ENCODE data around the gene NXF1.
A peak's percentile ranks its signal among the peaks of the same experiment; 100 is the strongest.

Gene NXF1

GRCh38 chr11:62806611-62807121, 1.4 kb upstream of the NXF1 start:
- POLR2A ChIA-PET, result interaction anchor here (0.5 to 3.5 kb wide), 12 partner anchors 10 to 79 kb away, joined by 3 to 25 read pairs (median 7); partner anchors contain the start of genes POLR2G, STX5, TEX54 and TMEM179B
- Histone ChIP-seq H3K4me1 (ENCODE audit: control insufficient read depth, insufficient read depth, low read length) (no peaks in the 10 kb centered on the region), H3K9me3 (ENCODE audit: control insufficient read depth, insufficient read depth, low read depth, low read length) (no peaks in the 10 kb centered on the region), H3K27ac (ENCODE audit: extremely low read depth, low read depth, low read length) (no peak overlapping the region), H3K36me3 (ENCODE audit: control insufficient read depth in 2 of 2, insufficient read depth in 1 of 2, low read length in 2 of 2) (peaks cover 11 to 27% of the 10 kb centered on the region in 2 experiments), H3K4me3 (ENCODE audit: low read depth, low read length) (no peak overlapping the region)
- TF ChIP-seq PRDM2 (tag by site-specific recombination; IDR thresholded peaks at IDR 0.05; ENCODE audit: borderline replicate concordance), result no peak
- no peak for TF ChIP-seq ZNF426 (tag by site-specific recombination; IDR thresholded peaks at IDR 0.05)
- peak; percentile 67 for TF ChIP-seq GLIS1 (tag by site-specific recombination; IDR thresholded peaks at IDR 0.05)
- TF ChIP-seq ZBTB48 (tag by site-specific recombination; IDR thresholded peaks at IDR 0.05), result peak; percentile 76
- no peak for TF ChIP-seq ZNF645 (tag by site-specific recombination; IDR thresholded peaks at IDR 0.05)
- TF ChIP-seq KLF9 (tag by site-specific recombination; IDR thresholded peaks at IDR 0.05; ENCODE audit: low read depth), result no peak
- no peak for TF ChIP-seq ZBTB17 (tag by site-specific recombination; IDR thresholded peaks at IDR 0.05)
- TF ChIP-seq ZNF302 (tag by site-specific recombination; IDR thresholded peaks at IDR 0.05; ENCODE audit: low read depth), result no peak
- no peak for TF ChIP-seq HOXC10 (CRISPR knock-in tag; IDR thresholded peaks at IDR 0.05)
- TF ChIP-seq BCL11B (tag by site-specific recombination; IDR thresholded peaks at IDR 0.05; ENCODE audit: low read depth), result no peak
- no peak for TF ChIP-seq YY1 (tag by site-specific recombination; IDR thresholded peaks at IDR 0.05)
- TF ChIP-seq PRDM10 (tag by site-specific recombination; IDR thresholded peaks at IDR 0.05), result peak; percentile 36; the same call in 1 of the 2 replicates
- no peak for TF ChIP-seq ZNF843 (tag by site-specific recombination; IDR thresholded peaks at IDR 0.05)
- no peak for TF ChIP-seq ZSCAN4 (tag by site-specific recombination; IDR thresholded peaks at IDR 0.05)
- TF ChIP-seq ZFP3 (tag by site-specific recombination; IDR thresholded peaks at IDR 0.05; ENCODE audit: low read depth), result no peak
- TF ChIP-seq ZNF280C (tag by site-specific recombination; IDR thresholded peaks at IDR 0.05), result no peak
- 0 out of 2 replicates have a peak, but pooled peaks have one; percentile 6 for TF ChIP-seq PRDM1 (tag by site-specific recombination; IDR thresholded peaks at IDR 0.05)
- CTCF ChIA-PET, result interaction anchor here (0.7 to 0.9 kb wide), 2 partner anchors 15 to 28 kb away, joined by 4 read pairs; no protein-coding TSS in a partner anchor

Measured in HEK293 (cell line).